ENCODE results near the gene MAP1LC3C. TPM values are rescaled to one million over a fixed set of nuclear protein-coding genes. Genes with fewer than 3 reads are reported as not detected.

The MAP1LC3C gene
- total RNA-seq: 0.82 TPM

- FAIRE-seq (no peak), DNase-seq (ENCODE audit: low spot score in 2 of 2) (no peak)
These were observed at the start of gene MAP1LC3C for GRCh38 chr1:241999026-241999425. Gene MAP1LC3C (minus strand): TSS chr1:241999098. CDS start chr1:241999008, 90 bp downstream.

GRCh38 chr1:242043165-242043564 lies 44.3 kb upstream of the MAP1LC3C start:
- no peak for DNase-seq (ENCODE audit: low spot score in 2 of 2)
- no peak for FAIRE-seq

GRCh38 chr1:242034392-242034791 lies 35.5 kb upstream of the MAP1LC3C start:
- FAIRE-seq: no peak
- DNase-seq (ENCODE audit: low spot score in 2 of 2): no peak

- DNase-seq (ENCODE audit: low spot score in 2 of 2) (no peak), FAIRE-seq (no peak)
These were observed 34.5 kb upstream of the MAP1LC3C start for GRCh38 chr1:242033447-242033846.

- no peak for DNase-seq (ENCODE audit: low spot score in 2 of 2)
- FAIRE-seq: no peak
These were observed 31.2 kb upstream of the MAP1LC3C start for GRCh38 chr1:242030071-242030470.

GRCh38 chr1:242025681-242026080 lies 26.8 kb upstream of the MAP1LC3C start:
- DNase-seq (ENCODE audit: low spot score in 2 of 2): no peak
- no peak for FAIRE-seq

- FAIRE-seq: no peak
- DNase-seq (ENCODE audit: low spot score in 2 of 2): no peak
These were observed 24.9 kb upstream of the MAP1LC3C start for GRCh38 chr1:242023805-242024204.

GRCh38 chr1:242019018-242019417 lies 20.1 kb upstream of the MAP1LC3C start:
- DNase-seq (ENCODE audit: low spot score in 2 of 2) (no peak), FAIRE-seq (no peak)

- FAIRE-seq (peak; percentile 93), DNase-seq (ENCODE audit: low spot score in 2 of 2) (peak; percentile 24 to 44)
These were observed 18.8 kb upstream of the MAP1LC3C start for GRCh38 chr1:242017580-242018233.

- DNase-seq (ENCODE audit: low spot score in 2 of 2): no peak
- FAIRE-seq: no peak
These were observed 17.6 kb upstream of the MAP1LC3C start for GRCh38 chr1:242016479-242016878.

- DNase-seq (ENCODE audit: low spot score in 2 of 2): no peak
These were observed 13.2 kb upstream of the MAP1LC3C start for GRCh38 chr1:242011894-242012660.

GRCh38 chr1:242008826-242009495 lies 10.1 kb upstream of the MAP1LC3C start:
- FAIRE-seq (no peak), DNase-seq (ENCODE audit: low spot score in 2 of 2) (no peak)

More at GRCh38 chr1:242011894-242012660, 13.2 kb upstream of the MAP1LC3C start:
- FAIRE-seq: no peak

- DNase-seq (ENCODE audit: low spot score in 2 of 2) (no peak), FAIRE-seq (no peak)
These were observed 8.1 kb upstream of the MAP1LC3C start for GRCh38 chr1:242006976-242007375.

GRCh38 chr1:242005866-242006535 lies 7.1 kb upstream of the MAP1LC3C start:
- FAIRE-seq (no peak), DNase-seq (ENCODE audit: low spot score in 2 of 2) (no peak)

- no peak for FAIRE-seq
- no peak for DNase-seq (ENCODE audit: low spot score in 2 of 2)
These were observed 6.0 kb upstream of the MAP1LC3C start for GRCh38 chr1:242004751-242005495.

- FAIRE-seq (no peak), DNase-seq (ENCODE audit: low spot score in 2 of 2) (no peak)
These were observed 3.6 kb upstream of the MAP1LC3C start for GRCh38 chr1:242002510-242002909.

GRCh38 chr1:242002072-242002471 lies 3.2 kb upstream of the MAP1LC3C start:
- DNase-seq (ENCODE audit: low spot score in 2 of 2) (no peak), FAIRE-seq (no peak)

- no peak for DNase-seq (ENCODE audit: low spot score in 2 of 2)
- FAIRE-seq: no peak
These were observed 1.5 kb upstream of the MAP1LC3C start for GRCh38 chr1:242000434-242000833.

GRCh38 chr1:241998412-241998921 lies 431 bp downstream of the MAP1LC3C start:
- FAIRE-seq (no peak), DNase-seq (ENCODE audit: low spot score in 2 of 2) (peak in 1 of 2 donors; percentile 46)

Measured in frontal cortex (tissue), 4 donors.